ENCODE data around the gene ABHD12. TPM values are rescaled to one million over a fixed set of nuclear protein-coding genes. Genes with fewer than 3 reads are reported as not detected.
"Not testable (repeated sequence)": the region's sequence is repeated elsewhere in the genome, so short reads cannot be mapped to it uniquely, and the experiment has no call there.

ABHD12 gene
- polyA plus RNA-seq, 4 donors: 51.8 to 66.4 (median 59.3) TPM

GRCh38 chr20:25324412-25324811 is 66.2 kb downstream of the ABHD12 start:
- DNase-seq (ENCODE audit: low read depth in 4 of 4, low spot score in 3 of 4): no peak

- DNase-seq (ENCODE audit: low read depth in 4 of 4, low spot score in 3 of 4): no peak
Observed at GRCh38 chr20:25323496-25324246, 67.0 kb downstream of the ABHD12 start.

GRCh38 chr20:25321991-25322390 is 68.6 kb downstream of the ABHD12 start:
- no peak for DNase-seq (ENCODE audit: low read depth in 4 of 4, low spot score in 3 of 4)

- no peak for DNase-seq (ENCODE audit: low read depth in 4 of 4, low spot score in 3 of 4)
Observed at GRCh38 chr20:25321262-25321831, 69.3 kb downstream of the ABHD12 start.

- no peak for DNase-seq (ENCODE audit: low read depth in 4 of 4, low spot score in 3 of 4)
Observed at GRCh38 chr20:25320035-25320800, 70.4 kb downstream of the ABHD12 start.

GRCh38 chr20:25319241-25320034 is 71.2 kb downstream of the ABHD12 start:
- no peak for DNase-seq (ENCODE audit: low read depth in 4 of 4, low spot score in 3 of 4)

- no peak for DNase-seq (ENCODE audit: low read depth in 4 of 4, low spot score in 3 of 4)
Observed at GRCh38 chr20:25318471-25319240, 72.0 kb downstream of the ABHD12 start.

- DNase-seq (ENCODE audit: low read depth in 4 of 4, low spot score in 3 of 4): no peak
Observed at GRCh38 chr20:25317351-25318075, 73.1 kb downstream of the ABHD12 start.

GRCh38 chr20:25316506-25317190 is 74.0 kb downstream of the ABHD12 start:
- DNase-seq (ENCODE audit: low read depth in 4 of 4, low spot score in 3 of 4): no peak

- no peak for DNase-seq (ENCODE audit: low read depth in 4 of 4, low spot score in 3 of 4)
Observed at GRCh38 chr20:25315418-25316210, 75.0 kb downstream of the ABHD12 start.

- no peak for DNase-seq (ENCODE audit: low read depth in 4 of 4, low spot score in 3 of 4)
Observed at GRCh38 chr20:25314497-25315417, 75.9 kb downstream of the ABHD12 start.

- DNase-seq (ENCODE audit: low read depth in 4 of 4, low spot score in 3 of 4): no peak
Observed at GRCh38 chr20:25313593-25313992, 77.0 kb downstream of the ABHD12 start.

GRCh38 chr20:25312716-25313115 is 77.9 kb downstream of the ABHD12 start:
- not testable (repeated sequence) for DNase-seq (ENCODE audit: low read depth in 4 of 4, low spot score in 3 of 4)

GRCh38 chr20:25310921-25311728 is 79.5 kb downstream of the ABHD12 start:
- DNase-seq (ENCODE audit: low read depth in 4 of 4, low spot score in 3 of 4): no peak

- DNase-seq (ENCODE audit: low read depth in 4 of 4, low spot score in 3 of 4): no peak
Observed at GRCh38 chr20:25310268-25310920, 80.2 kb downstream of the ABHD12 start.
